ENCODE data around the gene THRA.
A peak's percentile ranks its signal among the peaks of the same experiment; 100 is the strongest.

THRA gene

DNA sequence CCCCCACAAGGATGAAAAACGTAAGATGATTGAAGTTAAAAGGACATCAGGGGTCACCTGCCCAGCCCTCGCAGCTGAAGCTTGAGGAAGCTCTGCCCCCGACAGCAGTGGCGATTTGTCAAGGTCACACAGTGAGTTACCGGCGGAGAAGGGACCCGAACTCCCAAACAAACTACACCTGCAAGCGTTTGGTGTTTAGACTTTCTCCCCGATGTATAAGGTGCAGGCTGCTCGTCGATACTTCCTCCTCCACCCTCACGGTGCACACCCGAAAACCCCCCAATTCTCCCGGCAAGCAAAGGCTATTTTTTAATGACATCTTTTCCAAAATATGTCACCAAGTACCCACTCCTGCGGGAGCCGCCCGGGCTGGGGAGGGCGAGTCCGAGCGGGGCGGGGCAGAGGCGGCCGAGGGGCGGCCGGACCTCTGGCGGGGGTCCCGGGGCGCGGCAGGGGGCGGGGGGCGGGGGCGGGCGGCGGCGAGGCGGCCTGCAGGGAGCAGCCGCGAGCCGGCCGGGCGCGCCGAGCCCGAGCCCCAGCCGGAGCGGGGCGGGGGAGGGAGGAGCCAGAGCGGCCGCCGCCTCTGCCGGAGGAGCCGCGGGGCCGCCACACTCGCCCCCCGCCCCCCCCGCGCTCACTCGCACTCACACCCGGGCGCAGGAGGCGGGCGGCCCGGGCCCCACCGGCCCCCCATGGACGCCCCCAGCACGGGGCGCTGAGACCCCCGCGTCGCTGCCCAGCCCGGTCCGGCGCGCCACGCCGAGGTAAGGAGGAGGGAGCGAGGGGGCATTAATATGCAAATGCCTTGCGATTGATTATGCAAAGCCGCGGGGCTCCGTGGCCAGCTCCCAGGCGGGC, at the start of gene THRA:
Gene THRA (plus strand): TSS at position 637 of the 858 bp plus-strand sequence. CDS start 11,524 bp downstream, outside the sequence.
- DNase-seq = peak; percentile 90

DNA sequence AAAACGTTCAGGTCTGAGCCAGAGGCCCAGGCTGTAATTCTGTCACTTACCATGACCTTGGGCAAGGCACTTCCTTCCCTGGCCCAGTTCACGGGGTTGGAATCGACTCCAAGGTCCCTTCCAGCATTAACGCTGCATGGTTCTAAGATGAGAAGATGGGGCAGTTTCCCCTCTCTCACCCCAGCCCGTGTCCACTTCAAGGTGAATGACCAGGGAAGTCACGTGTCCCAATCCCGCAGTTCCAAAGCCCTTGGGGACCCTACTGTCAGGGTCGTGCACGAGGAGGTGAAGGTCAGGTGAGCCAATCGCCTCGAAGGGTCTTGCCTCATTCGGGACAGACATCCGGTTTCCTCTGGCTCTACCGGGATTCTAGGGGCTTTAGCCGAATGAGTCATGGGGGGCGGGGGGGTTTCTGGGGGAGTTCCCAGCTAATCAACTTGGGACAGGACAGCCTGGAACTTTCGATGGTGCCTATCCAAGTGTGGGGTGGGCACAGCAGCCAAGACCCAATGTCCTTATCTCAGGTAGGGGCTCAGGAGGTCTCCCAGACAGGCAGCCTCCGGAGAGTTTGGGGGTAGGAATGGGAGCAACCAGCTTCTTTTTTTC, 48.3 kb upstream of the THRA start:
- DNase-seq = no peak

- no peak for DNase-seq
Measured at GRCh38 chr17:40015005-40015997, 47.5 kb upstream of the THRA start, which contains the start of gene CSF3. Gene CSF3 (plus strand): TSS chr17:40015440. CDS start chr17:40015475, 35 bp downstream.

- no peak for DNase-seq
Measured at GRCh38 chr17:40015998-40016985, 46.5 kb upstream of the THRA start.

DNA sequence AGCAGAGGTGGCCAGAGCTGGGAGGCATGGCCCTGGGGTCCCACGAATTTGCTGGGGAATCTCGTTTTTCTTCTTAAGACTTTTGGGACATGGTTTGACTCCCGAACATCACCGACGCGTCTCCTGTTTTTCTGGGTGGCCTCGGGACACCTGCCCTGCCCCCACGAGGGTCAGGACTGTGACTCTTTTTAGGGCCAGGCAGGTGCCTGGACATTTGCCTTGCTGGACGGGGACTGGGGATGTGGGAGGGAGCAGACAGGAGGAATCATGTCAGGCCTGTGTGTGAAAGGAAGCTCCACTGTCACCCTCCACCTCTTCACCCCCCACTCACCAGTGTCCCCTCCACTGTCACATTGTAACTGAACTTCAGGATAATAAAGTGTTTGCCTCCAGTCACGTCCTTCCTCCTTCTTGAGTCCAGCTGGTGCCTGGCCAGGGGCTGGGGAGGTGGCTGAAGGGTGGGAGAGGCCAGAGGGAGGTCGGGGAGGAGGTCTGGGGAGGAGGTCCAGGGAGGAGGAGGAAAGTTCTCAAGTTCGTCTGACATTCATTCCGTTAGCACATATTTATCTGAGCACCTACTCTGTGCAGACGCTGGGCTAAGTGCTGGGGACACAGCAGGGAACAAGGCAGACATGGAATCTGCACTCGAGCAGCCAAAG, 45.2 kb upstream of the THRA start:
- no peak for DNase-seq

DNA sequence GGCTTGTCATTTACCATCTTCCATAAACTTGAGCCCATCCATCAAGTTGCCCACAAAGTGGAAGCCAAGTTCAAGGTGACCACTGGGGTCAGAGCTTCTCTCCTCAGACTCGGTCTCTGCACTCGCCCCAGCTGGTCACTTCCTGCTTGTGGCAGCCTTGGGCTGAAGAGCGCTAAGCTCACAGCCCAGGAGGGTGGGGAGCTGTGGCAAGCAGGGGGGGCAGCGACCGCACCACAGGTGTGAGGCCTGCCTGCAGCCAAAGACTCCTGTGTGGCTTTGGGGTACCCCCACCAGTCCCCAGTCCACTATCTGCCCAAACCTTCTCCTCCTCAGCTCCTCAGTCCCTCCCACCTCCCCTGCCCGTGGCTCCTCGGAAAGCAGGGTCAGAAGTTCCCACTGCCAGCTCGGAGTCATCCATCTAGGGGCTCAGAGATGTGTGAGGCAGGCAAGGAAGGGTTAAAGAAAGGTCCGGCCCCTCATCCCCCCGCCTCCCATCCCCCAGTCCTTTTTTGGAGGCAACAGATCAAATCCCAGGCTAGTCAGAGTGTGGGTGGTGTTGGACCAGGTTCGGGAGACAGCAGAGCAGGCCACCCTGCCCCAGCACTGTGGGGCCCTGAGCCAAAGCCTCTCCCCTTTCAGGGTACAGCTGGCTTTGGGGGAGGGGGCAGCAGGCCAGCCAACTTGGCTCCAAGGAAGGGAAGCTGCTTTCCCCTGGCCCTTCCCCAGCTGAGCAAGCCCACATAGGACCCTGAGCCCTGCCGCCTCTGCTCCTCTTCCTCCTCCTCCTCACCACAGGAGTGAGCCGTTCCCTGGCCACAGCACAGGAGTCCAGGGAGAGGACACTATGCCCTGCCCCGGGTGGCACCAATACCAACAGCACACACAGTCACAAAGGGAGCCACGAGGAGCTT, 44.3 kb upstream of the THRA start:
- no peak for DNase-seq

- no peak for DNase-seq
Measured at GRCh38 chr17:40019140-40019991, 43.4 kb upstream of the THRA start.

- no peak for DNase-seq
Measured at GRCh38 chr17:40020146-40020545, 42.6 kb upstream of the THRA start.

- no peak for DNase-seq
Measured at GRCh38 chr17:40021451-40021971, 41.3 kb upstream of the THRA start.

GRCh38 chr17:40022497-40022896, 40.3 kb upstream of the THRA start:
- DNase-seq = no peak

GRCh38 chr17:40022961-40023541, 39.7 kb upstream of the THRA start:
- DNase-seq = no peak

DNA sequence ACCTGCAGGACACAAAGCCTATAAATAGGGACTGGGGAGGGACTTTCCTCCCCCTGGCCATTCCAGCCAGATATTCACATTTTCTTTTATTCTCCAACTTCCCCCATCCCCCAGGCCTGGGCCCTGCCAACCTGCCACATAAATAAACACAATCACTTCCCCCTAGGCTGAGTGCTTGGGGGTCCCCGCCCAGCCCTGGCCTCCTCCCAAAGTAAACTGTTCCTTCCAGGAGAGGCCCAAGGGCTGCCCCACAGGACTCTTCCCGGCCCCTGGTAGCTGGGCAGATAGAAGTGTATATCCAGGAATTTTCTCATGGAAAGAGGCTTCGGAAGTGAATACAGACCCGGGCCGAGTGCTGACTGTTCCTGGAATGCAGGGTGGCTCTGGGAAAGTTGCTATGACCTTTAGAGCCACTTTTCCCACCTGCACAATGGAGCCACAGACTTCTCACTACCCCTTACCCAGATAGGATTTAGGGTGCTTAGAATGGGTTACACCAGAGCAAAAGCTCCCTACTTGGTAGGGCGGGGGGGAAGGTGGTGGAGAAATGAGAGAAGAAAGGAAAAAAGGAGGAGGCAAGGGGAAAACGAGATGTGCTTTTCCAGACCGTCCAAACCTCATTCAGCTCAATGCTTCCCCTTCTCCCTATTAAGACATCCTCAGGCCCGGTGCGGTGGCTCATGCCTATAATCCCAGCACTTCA, 39.0 kb upstream of the THRA start:
- DNase-seq = no peak

- DNase-seq = no peak
Measured at GRCh38 chr17:40024901-40025300, 37.9 kb upstream of the THRA start.

DNA sequence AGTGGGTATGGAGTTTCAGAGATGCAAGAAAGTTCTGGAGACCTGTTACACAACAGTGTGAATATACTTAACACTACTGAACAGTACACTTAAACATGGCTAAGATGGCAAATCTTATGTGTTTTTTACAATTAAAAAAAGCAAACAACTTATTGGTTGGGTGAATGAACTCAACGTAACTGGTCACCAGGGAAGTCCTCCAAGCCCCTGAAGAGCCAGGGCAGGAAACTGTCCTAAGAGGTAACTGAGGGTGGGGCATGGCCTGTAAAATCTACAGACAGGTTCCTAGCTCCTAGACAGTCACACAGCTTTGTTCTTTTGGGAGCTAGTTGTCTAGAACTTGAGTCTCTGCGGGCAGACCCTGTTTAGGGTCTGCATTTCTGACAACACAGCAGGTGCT, 37.2 kb upstream of the THRA start:
- DNase-seq = no peak

DNA sequence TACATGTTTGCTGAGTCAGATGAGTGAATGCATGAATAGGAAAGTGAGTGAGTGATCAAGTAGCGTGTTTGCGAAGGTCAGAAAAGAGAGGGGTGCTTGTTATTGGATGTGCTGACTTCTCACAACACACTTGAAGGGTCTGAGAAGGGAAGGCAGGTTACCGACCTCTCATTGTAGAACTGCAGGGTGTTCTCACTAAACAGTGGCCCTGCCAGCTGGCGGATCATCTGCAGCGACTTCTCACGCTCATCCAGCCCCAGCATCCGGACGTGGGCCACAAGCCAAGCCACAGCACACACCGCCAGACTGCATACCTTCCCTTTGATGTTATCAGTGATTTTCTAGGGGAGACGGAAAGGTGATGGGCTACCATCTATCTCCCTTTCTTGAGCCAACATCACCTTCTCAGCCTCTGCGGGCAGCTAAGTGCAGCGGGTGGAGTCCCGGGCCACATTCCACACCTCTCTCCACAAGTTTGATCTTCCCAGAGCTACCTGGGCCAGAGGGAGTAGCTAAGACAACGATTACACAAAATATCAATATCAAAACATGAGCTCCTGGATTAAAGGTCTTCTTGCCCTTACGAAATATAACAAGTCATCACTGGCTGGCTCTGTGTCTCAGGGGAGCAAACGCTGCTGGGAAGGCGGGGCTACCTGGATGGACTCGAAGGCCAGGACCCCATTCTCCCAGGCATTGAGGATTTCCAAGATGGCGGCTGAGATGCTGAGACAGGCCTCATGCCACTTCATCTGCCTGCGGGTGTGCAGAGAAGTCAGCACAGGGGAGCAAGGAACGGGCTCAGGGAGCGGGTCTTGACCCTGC, 36.6 kb upstream of the THRA start:
- DNase-seq = peak; percentile 75

DNA sequence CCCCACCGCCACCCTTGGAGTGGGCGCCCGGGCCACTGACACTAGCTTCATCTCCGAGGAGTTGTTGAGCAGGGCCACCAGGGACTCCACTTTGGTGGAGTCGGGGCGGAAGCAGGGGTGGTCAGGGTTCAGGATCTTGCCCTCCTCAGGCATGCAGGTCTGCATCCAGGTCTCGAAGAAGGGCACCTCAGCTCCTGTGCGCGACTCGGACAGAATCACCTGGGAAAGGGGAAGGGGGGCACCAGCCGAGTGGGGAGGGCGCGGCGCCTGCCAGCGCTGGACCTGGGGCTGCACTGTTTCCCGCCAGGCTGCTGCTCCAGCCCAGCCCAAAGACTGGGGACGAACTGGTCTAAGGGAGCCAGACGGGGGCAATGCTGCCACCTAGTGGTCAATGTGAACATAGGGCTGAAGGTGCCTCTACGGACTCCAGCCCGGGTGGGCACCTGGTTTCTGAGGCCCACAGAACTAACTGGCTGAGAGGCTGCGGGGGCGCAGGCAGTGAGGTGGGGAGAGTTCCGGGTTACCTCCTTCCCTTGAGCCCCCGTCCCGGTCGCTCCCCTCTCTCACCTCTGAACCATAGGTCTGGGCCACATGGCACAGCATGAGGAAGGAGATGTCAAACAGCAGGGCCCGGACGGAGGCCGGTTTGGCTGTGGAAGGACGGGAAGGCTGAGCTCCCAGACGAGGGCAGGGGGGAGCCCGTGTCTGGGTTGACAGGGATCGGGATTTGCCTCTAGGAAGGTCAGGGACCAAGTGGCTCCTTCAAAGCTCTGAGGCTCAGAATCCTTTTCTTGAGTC, 35.8 kb upstream of the THRA start:
- peak; percentile 90 for DNase-seq
